K562 (cell line): ENCODE data around the gene LRP2BP.

ENCODE experiments used
- C11orf30 ChIP-seq: fragments of 450-650 bp; IDR thresholded peaks from 2 replicates; pipeline ENCODE4 v1.6.1; 2016; ENCODE audit warnings: low read depth, mild to moderate bottlenecking
- CHAMP1 ChIP-seq: fragments of 450-650 bp; IDR thresholded peaks from 2 replicates; pipeline ENCODE4 v1.6.1; 2016; ENCODE audit warnings: mild to moderate bottlenecking
- HMGN3 ChIP-seq: IDR thresholded peaks from 2 replicates; pipeline ENCODE4 v1.6.1; 2011; ENCODE audit warnings: borderline replicate concordance, low read depth, mild to moderate bottlenecking, mixed read lengths, low read length; ENCODE audit not compliant: insufficient read length; ENCODE audit errors: extremely low read depth
- PRMT5 ChIP-seq: sonication (generic); formaldehyde crosslinking; IDR thresholded peaks from 2 replicates; pipeline ENCODE4 v1.5.0; 2020; ENCODE audit warnings: missing genetic modification reagents
- TCFL5 ChIP-seq: fragments of 250-450 bp; sonication (Bioruptor Pico); conservative IDR thresholded peaks from 2 replicates; pipeline ENCODE4 v1.6.1; 2021; ENCODE audit warnings: mild to moderate bottlenecking, moderate library complexity, matching md5 sums
- ZNF263 ChIP-seq: sonication (generic); formaldehyde crosslinking; IDR thresholded peaks from 2 replicates; pipeline ENCODE4 v1.8.0; 2022; ENCODE audit warnings: mild to moderate bottlenecking, missing genetic modification reagents, borderline replicate concordance
- TF ChIP-seq, protein P1 (sequence below), 3 experiments: IDR thresholded peaks in 2 of 3; conservative IDR thresholded peaks in 1 of 3; 2 replicates each; pipeline ENCODE4 v1.5.1; 2011 to 2012; ENCODE audit warnings: low read length in 3 of 3, mild to moderate bottlenecking in 3 of 3, control low read depth in 2 of 3, improper control_type of control experiment in 1 of 3, inconsistent platforms in 1 of 3, low read depth in 1 of 3, mixed read lengths in 1 of 3, moderate library complexity in 1 of 3; ENCODE audit not compliant: insufficient read depth in 2 of 3

DNA sequence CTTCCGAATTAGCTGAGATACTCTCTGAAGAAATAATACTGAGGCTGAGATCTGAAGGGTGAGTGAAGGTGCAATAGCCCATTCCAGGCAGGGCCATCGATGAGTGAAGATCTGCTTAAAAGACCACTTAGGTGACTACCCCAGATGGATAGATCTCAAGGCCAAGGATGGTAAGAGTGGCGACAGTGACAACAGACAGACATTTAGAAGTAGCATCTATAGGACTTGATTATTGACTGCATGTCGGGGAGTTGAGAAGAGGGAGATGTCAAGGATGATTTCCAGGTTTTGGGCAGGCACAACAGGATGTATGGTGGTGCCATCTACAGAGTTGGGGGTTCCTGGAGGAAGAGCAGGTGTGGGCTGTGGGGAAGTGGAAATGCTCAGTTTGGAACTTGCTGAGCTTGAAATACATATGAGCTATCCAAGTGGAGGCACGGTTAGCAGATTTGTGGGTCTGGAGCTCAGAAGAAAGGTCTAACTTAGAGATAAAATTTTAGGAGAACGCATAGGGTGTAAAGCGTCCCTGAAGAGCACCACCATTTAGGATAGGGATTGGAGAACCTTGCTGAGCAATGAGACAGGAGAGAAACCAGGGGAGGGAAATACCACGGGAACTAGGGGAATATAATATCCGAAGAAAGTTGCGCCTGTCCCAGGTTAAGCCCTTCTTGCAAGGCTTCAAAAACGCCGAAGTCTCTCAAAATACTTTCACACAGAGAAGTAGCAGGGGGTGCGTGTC, 29.4 kb upstream of the LRP2BP start:
- no peak for TF ChIP-seq TCFL5
- TF ChIP-seq, protein P1, sequence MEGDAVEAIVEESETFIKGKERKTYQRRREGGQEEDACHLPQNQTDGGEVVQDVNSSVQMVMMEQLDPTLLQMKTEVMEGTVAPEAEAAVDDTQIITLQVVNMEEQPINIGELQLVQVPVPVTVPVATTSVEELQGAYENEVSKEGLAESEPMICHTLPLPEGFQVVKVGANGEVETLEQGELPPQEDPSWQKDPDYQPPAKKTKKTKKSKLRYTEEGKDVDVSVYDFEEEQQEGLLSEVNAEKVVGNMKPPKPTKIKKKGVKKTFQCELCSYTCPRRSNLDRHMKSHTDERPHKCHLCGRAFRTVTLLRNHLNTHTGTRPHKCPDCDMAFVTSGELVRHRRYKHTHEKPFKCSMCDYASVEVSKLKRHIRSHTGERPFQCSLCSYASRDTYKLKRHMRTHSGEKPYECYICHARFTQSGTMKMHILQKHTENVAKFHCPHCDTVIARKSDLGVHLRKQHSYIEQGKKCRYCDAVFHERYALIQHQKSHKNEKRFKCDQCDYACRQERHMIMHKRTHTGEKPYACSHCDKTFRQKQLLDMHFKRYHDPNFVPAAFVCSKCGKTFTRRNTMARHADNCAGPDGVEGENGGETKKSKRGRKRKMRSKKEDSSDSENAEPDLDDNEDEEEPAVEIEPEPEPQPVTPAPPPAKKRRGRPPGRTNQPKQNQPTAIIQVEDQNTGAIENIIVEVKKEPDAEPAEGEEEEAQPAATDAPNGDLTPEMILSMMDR (IDR thresholded peaks at IDR 0.05 in 2 of 3, conservative IDR thresholded peaks at IDR 0.05 in 1 of 3; ENCODE audit: insufficient read depth in 2 of 3, low read depth in 1 of 3, low read length in 3 of 3) = no peak
- no peak for TF ChIP-seq C11orf30
- no peak for TF ChIP-seq CHAMP1
- TF ChIP-seq ZNF263 (CRISPR knock-in tag) = no peak
- no peak for TF ChIP-seq HMGN3
- TF ChIP-seq PRMT5 = no peak
